Trophoblast cell (in vitro differentiated cells and primary cell): Measurements from ENCODE around the gene RASSF1.

Source experiments
- DNase-seq, 2 donors: peaks; one replicate each; pipeline ENCODE4 v3.0.0-alpha.2; 2016
- H2AFZ ChIP-seq: 2 replicates; pipeline ENCODE4 v1.6.1; 2013; ENCODE audit warnings: low read length, moderate library complexity, mild to moderate bottlenecking; ENCODE audit not compliant: insufficient read depth, poor library complexity
- H2AK5ac ChIP-seq: 2 replicates; pipeline ENCODE4 v1.6.1; 2013; ENCODE audit warnings: mild to moderate bottlenecking, low read length
- H2BK120ac ChIP-seq: 2 replicates; pipeline ENCODE4 v1.6.1; 2013; ENCODE audit warnings: low read length, mild to moderate bottlenecking, moderate library complexity; ENCODE audit not compliant: insufficient read depth, poor library complexity
- H2BK12ac ChIP-seq: 2 replicates; pipeline ENCODE4 v1.6.1; 2013; ENCODE audit warnings: mild to moderate bottlenecking, low read length, moderate library complexity
- H2BK5ac ChIP-seq: 2 replicates; pipeline ENCODE4 v1.6.1; 2013; ENCODE audit warnings: low read length, low read depth, moderate library complexity, mild to moderate bottlenecking; ENCODE audit not compliant: poor library complexity
- H3K14ac ChIP-seq: 2 replicates; pipeline ENCODE4 v1.6.1; 2013; ENCODE audit warnings: mild to moderate bottlenecking, low read length
- H3K18ac ChIP-seq: 2 replicates; pipeline ENCODE4 v1.6.1; 2013; ENCODE audit warnings: mild to moderate bottlenecking, low read length
- H3K23ac ChIP-seq: 2 replicates; pipeline ENCODE4 v1.6.1; 2013; ENCODE audit warnings: low read length
- H3K27ac ChIP-seq: 2 replicates; pipeline ENCODE4 v1.5.1; 2013; ENCODE audit warnings: low read depth, mild to moderate bottlenecking, inconsistent platforms, low read length, moderate library complexity
- H3K27me3 ChIP-seq: 2 replicates; pipeline ENCODE4 v1.6.1; 2013; ENCODE audit warnings: inconsistent platforms, mild to moderate bottlenecking, low read length, moderate library complexity; ENCODE audit not compliant: insufficient read depth
- H3K36me3 ChIP-seq, 2 experiments: 1 replicate in 1 of 2; 2 replicates in 1 of 2; pipeline ENCODE4 v1.6.1; 2013; ENCODE audit warnings: low read length in 2 of 2, mild to moderate bottlenecking in 2 of 2, moderate library complexity in 1 of 2; ENCODE audit not compliant: insufficient read depth in 2 of 2, control insufficient read depth in 1 of 2
- H3K4ac ChIP-seq: 2 replicates; pipeline ENCODE4 v1.6.1; 2013; ENCODE audit warnings: low read depth, mild to moderate bottlenecking, low read length, moderate library complexity
- H3K4me1 ChIP-seq, 2 experiments: 1 replicate in 1 of 2; 2 replicates in 1 of 2; pipeline ENCODE4 v1.6.1; 2013; ENCODE audit warnings: low read length in 2 of 2, mild to moderate bottlenecking in 2 of 2, moderate library complexity in 1 of 2; ENCODE audit not compliant: insufficient read depth in 2 of 2, control insufficient read depth in 1 of 2
- H3K4me2 ChIP-seq: 2 replicates; pipeline ENCODE4 v1.6.1; 2013; ENCODE audit warnings: inconsistent platforms, mild to moderate bottlenecking, low read length, moderate library complexity
- H3K4me3 ChIP-seq: 2 replicates; pipeline ENCODE4 v1.5.1; 2013; ENCODE audit warnings: mild to moderate bottlenecking, low read depth, low read length, inconsistent platforms
- H3K79me1 ChIP-seq: one replicate; pipeline ENCODE4 v1.6.1; 2013; ENCODE audit warnings: low read length
- H3K79me2 ChIP-seq: 2 replicates; pipeline ENCODE4 v1.6.1; 2013; ENCODE audit warnings: low read length, mild to moderate bottlenecking; ENCODE audit not compliant: control insufficient read depth, insufficient read depth, poor library complexity
- H3K9ac ChIP-seq: 2 replicates; pipeline ENCODE4 v1.6.1; 2013; ENCODE audit warnings: mild to moderate bottlenecking, low read length
- H3K9me3 ChIP-seq: 2 replicates; pipeline ENCODE4 v1.6.1; 2013; ENCODE audit warnings: low read depth, mild to moderate bottlenecking, control low read depth, inconsistent platforms, low read length; ENCODE audit not compliant: insufficient read depth
- H4K12ac ChIP-seq: 2 replicates; pipeline ENCODE4 v1.6.1; 2013; ENCODE audit warnings: low read depth, mild to moderate bottlenecking, low read length, moderate library complexity
- H4K8ac ChIP-seq: 2 replicates; pipeline ENCODE4 v1.6.1; 2013; ENCODE audit warnings: low read depth, mild to moderate bottlenecking, low read length, moderate library complexity
- H4K91ac ChIP-seq: one replicate; pipeline ENCODE4 v1.6.1; 2013; ENCODE audit warnings: low read depth, mild to moderate bottlenecking, low read length, moderate library complexity
- WGBS: extraction: QIAGEN DNeasy Blood & Tissue Kit; methylation state at CpG from one replicate; pipeline ENCODE4 v1.1.7; 2013; ENCODE audit warnings: missing lambda C conversion rate; ENCODE audit not compliant: insufficient read length, insufficient coverage; ENCODE audit errors: extremely low coverage; 5-methylcytosine and 5-hydroxymethylcytosine counted together

The RASSF1 gene

DNA sequence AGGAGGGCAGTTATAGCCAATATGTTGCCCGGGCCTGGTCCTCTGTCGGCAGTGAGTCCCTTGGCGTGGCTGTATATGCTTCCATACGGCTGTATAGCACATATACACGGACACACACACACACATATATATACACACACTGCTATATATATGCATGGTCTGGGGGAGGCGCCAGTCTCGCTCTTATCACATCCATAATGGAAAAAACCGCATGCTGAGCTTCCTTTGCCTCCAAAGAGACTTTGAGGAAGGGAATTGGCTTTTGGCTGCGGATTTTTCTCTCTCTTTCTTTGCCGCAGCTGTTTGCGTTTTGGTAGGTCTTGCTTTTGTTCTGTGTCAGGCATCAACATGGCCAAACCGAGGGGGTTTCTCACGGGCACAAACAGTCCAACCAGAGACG, 30.0 kb upstream of the RASSF1 start:
- Histone ChIP-seq H2BK12ac (no peak overlapping the region), H3K4ac (no peak overlapping the region), H2AFZ (no peak overlapping the region), H2AK5ac (no peak overlapping the region), H3K27me3 (no peaks in the 10 kb centered on the region), H4K91ac (no peak overlapping the region), H3K79me1 (no peaks in the 10 kb centered on the region), H3K4me2 (no peak overlapping the region), H3K79me2 (no peaks in the 10 kb centered on the region), H2BK120ac (no peak overlapping the region), H2BK5ac (no peak overlapping the region), H3K9ac (no peak overlapping the region), H3K9me3 (no peaks in the 10 kb centered on the region), H4K8ac (no peak overlapping the region), H3K36me3 (no peaks in the 10 kb centered on the region), H4K12ac (no peak overlapping the region), H3K14ac (no peak overlapping the region), H3K23ac (no peak overlapping the region), H3K27ac (no peak overlapping the region), H3K18ac (no peak overlapping the region), H3K4me3 (no peak overlapping the region), H3K4me1 (peaks cover 1 to 2% of the 10 kb centered on the region in 2 experiments)
- peak in 1 of 2 donors; percentile 21 for DNase-seq
- whole genome bisulfite sequencing = no CpG with 5 or more reads among the region's 14 CpGs

DNA sequence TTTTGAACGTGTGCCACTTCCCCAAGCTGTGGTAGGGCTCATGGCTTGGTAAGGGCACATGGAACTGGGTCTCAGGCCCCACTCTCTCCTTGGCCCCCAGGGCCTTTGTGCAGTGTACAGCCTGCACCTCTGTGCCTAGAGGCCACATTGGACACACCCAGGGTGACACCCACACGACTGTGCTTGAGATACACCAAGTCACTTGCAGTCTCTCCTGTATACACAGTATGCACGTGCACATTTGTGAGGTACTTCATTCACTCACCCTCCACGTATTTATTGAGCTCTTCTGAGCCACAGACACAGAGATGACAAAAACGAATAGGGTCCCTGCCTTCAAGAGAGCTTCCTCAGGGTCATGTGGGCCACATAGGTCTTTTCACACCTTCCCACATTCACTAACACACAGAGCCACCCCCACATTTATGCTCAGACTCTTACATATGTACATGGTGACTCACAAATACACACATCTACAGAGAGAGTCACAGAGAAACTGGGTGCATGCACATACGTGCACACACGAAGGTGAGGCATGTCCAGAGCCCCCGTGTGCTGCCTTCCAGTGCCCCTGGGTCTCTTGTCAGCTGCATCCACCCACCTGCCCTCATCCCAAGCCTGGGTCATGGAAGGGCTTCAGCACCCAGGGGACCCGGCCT, 28.5 kb upstream of the RASSF1 start:
- WGBS = no CpG with 5 or more reads among the region's 9 CpGs
- Histone ChIP-seq H3K79me1 (peaks cover 2% of the 10 kb centered on the region), H4K91ac (no peak overlapping the region), H2AK5ac (no peak overlapping the region), H4K12ac (no peak overlapping the region), H3K79me2 (peaks cover 1% of the 10 kb centered on the region), H2BK5ac (no peak overlapping the region), H3K14ac (no peak overlapping the region), H3K4me1 (peaks cover 10 to 12% of the 10 kb centered on the region in 2 experiments), H3K4me2 (no peak overlapping the region), H3K23ac (no peak overlapping the region), H4K8ac (no peak overlapping the region), H3K27me3 (no peaks in the 10 kb centered on the region), H3K27ac (no peak overlapping the region), H2BK12ac (no peak overlapping the region), H3K4ac (no peak overlapping the region), H3K9me3 (no peaks in the 10 kb centered on the region), H2BK120ac (no peak overlapping the region), H3K36me3 (no peaks in the 10 kb centered on the region), H3K18ac (no peak overlapping the region), H3K4me3 (no peak overlapping the region), H2AFZ (no peak overlapping the region), H3K9ac (no peak overlapping the region)
- DNase-seq = no peak

DNA sequence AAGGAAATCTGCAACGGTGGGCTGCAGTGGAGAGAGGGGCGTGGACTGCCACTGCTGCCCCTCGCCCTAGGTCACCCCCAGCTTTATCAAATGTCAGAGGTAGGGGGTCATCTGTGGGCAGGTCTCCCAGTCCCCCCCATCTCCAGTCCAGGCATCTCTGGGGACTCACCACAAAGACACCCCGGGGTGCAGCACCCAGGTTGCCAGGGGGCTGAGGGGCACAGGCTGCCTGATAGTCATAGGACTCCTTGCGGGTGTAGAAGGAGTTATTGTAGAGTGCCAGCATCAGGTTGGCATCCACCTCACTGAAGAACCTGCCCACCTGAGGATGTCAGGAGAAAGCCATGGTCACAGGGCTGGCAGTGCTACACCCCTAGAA, 25.2 kb upstream of the RASSF1 start:
- Histone ChIP-seq H4K8ac (peak overlapping the region; percentile 39), H2BK120ac (no peak overlapping the region), H3K27ac (no peak overlapping the region), H2AFZ (peak overlapping the region; percentile 88), H2BK5ac (no peak overlapping the region), H3K9ac (no peak overlapping the region), H3K79me2 (peaks cover 1% of the 10 kb centered on the region), H3K23ac (no peak overlapping the region), H4K12ac (no peak overlapping the region), H3K4me2 (peak overlapping the region; percentile 88), H3K4me1 (peaks cover 10 to 13% of the 10 kb centered on the region in 2 experiments), H3K4ac (no peak overlapping the region), H3K18ac (peak overlapping the region; percentile 31), H3K79me1 (peaks cover 2% of the 10 kb centered on the region), H3K9me3 (no peaks in the 10 kb centered on the region), H4K91ac (no peak overlapping the region), H3K27me3 (no peaks in the 10 kb centered on the region), H2AK5ac (no peak overlapping the region), H3K14ac (no peak overlapping the region), H3K36me3 (no peaks in the 10 kb centered on the region), H2BK12ac (no peak overlapping the region), H3K4me3 (no peak overlapping the region)
- DNase-seq = no peak
- no CpG with 5 or more reads among the region's 5 CpGs for WGBS

DNA sequence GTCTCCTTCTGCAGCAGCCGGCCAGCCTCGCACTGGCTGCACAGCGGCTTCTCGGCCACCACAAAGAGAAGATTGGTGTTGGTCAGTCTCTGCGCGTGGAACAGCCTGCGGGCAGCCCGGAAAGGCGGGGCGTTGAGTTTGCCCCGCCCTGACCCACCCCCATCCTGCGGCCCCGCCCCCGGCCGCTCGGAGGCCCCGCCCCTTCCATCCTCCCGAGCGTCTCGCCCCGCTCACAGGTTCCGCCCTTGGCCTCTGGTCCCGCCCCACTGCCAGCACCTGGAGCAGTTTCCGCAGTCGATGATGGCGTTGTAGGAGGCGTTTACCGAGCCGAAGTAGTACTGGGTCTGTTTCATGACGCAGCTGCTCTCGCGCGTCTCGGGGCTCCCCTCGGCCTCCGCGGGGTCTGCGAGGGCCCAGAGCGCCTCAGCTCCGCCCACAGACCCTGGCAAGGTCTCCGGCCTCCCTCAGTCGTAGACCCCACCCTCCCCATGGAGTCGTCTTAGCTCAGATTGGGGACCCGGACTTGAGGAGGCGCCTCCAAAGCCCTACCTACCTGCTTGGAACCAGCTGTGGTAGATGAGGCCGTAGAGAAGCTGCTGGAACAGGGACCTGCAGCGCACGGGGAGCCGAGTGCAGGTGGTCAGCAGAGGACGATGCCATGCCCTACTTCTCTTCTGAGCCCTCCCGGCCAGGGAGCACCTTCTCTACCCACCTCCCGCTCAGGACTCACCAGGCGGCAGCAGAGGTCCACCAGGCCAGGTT, 24.6 kb upstream of the RASSF1 start:
- Histone ChIP-seq H3K14ac (peak overlapping the region; percentile 47), H3K36me3 (no peaks in the 10 kb centered on the region), H3K23ac (no peak overlapping the region), H3K79me1 (peaks cover 2% of the 10 kb centered on the region), H3K18ac (peak overlapping the region; percentile 31), H2AFZ (peak overlapping the region; percentile 88), H3K79me2 (peaks cover 1% of the 10 kb centered on the region), H3K9ac (peak overlapping the region; percentile 47), H3K4me1 (peaks cover 10 to 13% of the 10 kb centered on the region in 2 experiments), H3K27me3 (no peaks in the 10 kb centered on the region), H4K12ac (no peak overlapping the region), H2AK5ac (no peak overlapping the region), H3K4ac (no peak overlapping the region), H2BK12ac (no peak overlapping the region), H3K9me3 (no peaks in the 10 kb centered on the region), H4K8ac (peak overlapping the region; percentile 39), H3K27ac (no peak overlapping the region), H2BK120ac (peak overlapping the region; percentile 21), H3K4me2 (peak overlapping the region; percentile 88), H4K91ac (peak overlapping the region; percentile 15), H2BK5ac (no peak overlapping the region), H3K4me3 (peak overlapping the region; percentile 65)
- WGBS = no CpG with 5 or more reads among the region's 53 CpGs
- peak; percentile 86 to 92 for DNase-seq
